ENCODE results near the gene SVEP1. TPM values are rescaled to one million over a fixed set of nuclear protein-coding genes. Genes with fewer than 3 reads are reported as not detected.

The SVEP1 gene
- total and polyA plus RNA-seq, 2 of the 13 experiments (the other 11 are each of a cell fraction or from before 2014, with no cell fraction given) = not detected

- BruUV-seq (replicated peaks) = no TSS peak
- Histone ChIP-seq H3K9me3 (ENCODE audit: low read length) (no peaks in the 10 kb centered on the region), H3K27me3 (ENCODE audit: control insufficient read depth in 1 of 2, insufficient read depth in 2 of 2, low read length in 2 of 2) (no peaks in the 10 kb centered on the region), H3K36me3 (replicated peaks in 1 of 2; ENCODE audit: control insufficient read depth in 1 of 2, insufficient read depth in 2 of 2, low read length in 2 of 2) (no peaks in the 10 kb centered on the region), H3K4me3 (replicated peaks in 1 of 3; ENCODE audit: insufficient read depth in 1 of 3, low read depth in 2 of 3, low read length in 3 of 3) (no peak overlapping the region), H3K4me2 (ENCODE audit: low read depth, low read length) (no peak overlapping the region), H3K27ac (ENCODE audit: extremely low read length, insufficient read depth, low read length) (no peak overlapping the region), H3K9ac (ENCODE audit: insufficient read depth, low read depth, low read length) (no peak overlapping the region), H2AFZ (ENCODE audit: low read length) (no peak overlapping the region), H4K20me1 (ENCODE audit: insufficient read depth, low read length) (no peaks in the 10 kb centered on the region), H3K79me2 (ENCODE audit: insufficient read depth, low read length) (no peaks in the 10 kb centered on the region), H3K4me1 (ENCODE audit: insufficient read depth, low read length) (no peaks in the 10 kb centered on the region)
- DNase-seq (ENCODE audit: low spot score) (no peak), ATAC-seq (no peak), FAIRE-seq (no peak)
- ChIA-PET CTCF (ENCODE audit: low intra/inter-chr PET ratio, low total read pairs) (no interaction called here), POLR2A (no interaction called here)
- in situ Hi-C loops (cut with HindIII; ENCODE audit: extremely low pct_ligation_motif_present, low pct_unique_long_range_greater_than_20kb) = no loop called here
- WGBS (ENCODE audit: low lambda C conversion rate) = 33% methylated on average over 4 of the region's 4 CpGs
- TF ChIP-seq PRMT3 (CRISPR knock-in tag; IDR thresholded peaks at IDR 0.05; ENCODE audit: borderline replicate concordance, low read depth) (no peak), TGIF2 (CRISPR knock-in tag; IDR thresholded peaks at IDR 0.05) (no peak), ZNF558 (CRISPR knock-in tag; IDR thresholded peaks at IDR 0.05; ENCODE audit: borderline replicate concordance) (no peak), FOSL1 (CRISPR knock-in tag; IDR thresholded peaks at IDR 0.05; ENCODE audit: borderline replicate concordance) (no peak), ETV6 (CRISPR knock-in tag; conservative IDR thresholded peaks at IDR 0.05) (no peak), ZBTB20 (CRISPR knock-in tag; IDR thresholded peaks at IDR 0.05; ENCODE audit: borderline replicate concordance, low read depth) (no peak)
- TF ChIP-seq, protein P1, sequence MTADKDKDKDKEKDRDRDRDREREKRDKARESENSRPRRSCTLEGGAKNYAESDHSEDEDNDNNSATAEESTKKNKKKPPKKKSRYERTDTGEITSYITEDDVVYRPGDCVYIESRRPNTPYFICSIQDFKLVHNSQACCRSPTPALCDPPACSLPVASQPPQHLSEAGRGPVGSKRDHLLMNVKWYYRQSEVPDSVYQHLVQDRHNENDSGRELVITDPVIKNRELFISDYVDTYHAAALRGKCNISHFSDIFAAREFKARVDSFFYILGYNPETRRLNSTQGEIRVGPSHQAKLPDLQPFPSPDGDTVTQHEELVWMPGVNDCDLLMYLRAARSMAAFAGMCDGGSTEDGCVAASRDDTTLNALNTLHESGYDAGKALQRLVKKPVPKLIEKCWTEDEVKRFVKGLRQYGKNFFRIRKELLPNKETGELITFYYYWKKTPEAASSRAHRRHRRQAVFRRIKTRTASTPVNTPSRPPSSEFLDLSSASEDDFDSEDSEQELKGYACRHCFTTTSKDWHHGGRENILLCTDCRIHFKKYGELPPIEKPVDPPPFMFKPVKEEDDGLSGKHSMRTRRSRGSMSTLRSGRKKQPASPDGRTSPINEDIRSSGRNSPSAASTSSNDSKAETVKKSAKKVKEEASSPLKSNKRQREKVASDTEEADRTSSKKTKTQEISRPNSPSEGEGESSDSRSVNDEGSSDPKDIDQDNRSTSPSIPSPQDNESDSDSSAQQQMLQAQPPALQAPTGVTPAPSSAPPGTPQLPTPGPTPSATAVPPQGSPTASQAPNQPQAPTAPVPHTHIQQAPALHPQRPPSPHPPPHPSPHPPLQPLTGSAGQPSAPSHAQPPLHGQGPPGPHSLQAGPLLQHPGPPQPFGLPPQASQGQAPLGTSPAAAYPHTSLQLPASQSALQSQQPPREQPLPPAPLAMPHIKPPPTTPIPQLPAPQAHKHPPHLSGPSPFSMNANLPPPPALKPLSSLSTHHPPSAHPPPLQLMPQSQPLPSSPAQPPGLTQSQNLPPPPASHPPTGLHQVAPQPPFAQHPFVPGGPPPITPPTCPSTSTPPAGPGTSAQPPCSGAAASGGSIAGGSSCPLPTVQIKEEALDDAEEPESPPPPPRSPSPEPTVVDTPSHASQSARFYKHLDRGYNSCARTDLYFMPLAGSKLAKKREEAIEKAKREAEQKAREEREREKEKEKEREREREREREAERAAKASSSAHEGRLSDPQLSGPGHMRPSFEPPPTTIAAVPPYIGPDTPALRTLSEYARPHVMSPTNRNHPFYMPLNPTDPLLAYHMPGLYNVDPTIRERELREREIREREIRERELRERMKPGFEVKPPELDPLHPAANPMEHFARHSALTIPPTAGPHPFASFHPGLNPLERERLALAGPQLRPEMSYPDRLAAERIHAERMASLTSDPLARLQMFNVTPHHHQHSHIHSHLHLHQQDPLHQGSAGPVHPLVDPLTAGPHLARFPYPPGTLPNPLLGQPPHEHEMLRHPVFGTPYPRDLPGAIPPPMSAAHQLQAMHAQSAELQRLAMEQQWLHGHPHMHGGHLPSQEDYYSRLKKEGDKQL (CRISPR knock-in tag; IDR thresholded peaks at IDR 0.05; ENCODE audit: low read depth) = no peak
- TF ChIP-seq, protein P2, sequence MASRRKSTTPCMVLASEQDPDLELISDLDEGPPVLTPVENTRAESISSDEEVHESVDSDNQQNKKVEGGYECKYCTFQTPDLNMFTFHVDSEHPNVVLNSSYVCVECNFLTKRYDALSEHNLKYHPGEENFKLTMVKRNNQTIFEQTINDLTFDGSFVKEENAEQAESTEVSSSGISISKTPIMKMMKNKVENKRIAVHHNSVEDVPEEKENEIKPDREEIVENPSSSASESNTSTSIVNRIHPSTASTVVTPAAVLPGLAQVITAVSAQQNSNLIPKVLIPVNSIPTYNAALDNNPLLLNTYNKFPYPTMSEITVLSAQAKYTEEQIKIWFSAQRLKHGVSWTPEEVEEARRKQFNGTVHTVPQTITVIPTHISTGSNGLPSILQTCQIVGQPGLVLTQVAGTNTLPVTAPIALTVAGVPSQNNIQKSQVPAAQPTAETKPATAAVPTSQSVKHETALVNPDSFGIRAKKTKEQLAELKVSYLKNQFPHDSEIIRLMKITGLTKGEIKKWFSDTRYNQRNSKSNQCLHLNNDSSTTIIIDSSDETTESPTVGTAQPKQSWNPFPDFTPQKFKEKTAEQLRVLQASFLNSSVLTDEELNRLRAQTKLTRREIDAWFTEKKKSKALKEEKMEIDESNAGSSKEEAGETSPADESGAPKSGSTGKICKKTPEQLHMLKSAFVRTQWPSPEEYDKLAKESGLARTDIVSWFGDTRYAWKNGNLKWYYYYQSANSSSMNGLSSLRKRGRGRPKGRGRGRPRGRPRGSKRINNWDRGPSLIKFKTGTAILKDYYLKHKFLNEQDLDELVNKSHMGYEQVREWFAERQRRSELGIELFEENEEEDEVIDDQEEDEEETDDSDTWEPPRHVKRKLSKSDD (CRISPR knock-in tag; IDR thresholded peaks at IDR 0.05; ENCODE audit: low read depth) = no peak
- intact Hi-C loops (cut with micrococcal nuclease; ENCODE audit: unreplicated experiment) = no loop called here
These were observed 259.6 kb downstream of the SVEP1 start for GRCh38 chr9:110319781-110320492.

Measured in HepG2 (cell line).